ENCODE data around the gene SPEG. TPM values are rescaled to one million over a fixed set of nuclear protein-coding genes. Genes with fewer than 3 reads are reported as not detected.
A peak's percentile ranks its signal among the peaks of the same experiment; 100 is the strongest.

The SPEG gene
- total and polyA plus RNA-seq, 2 experiments from 2014 or later, result 12.6 to 32.4 TPM

GRCh38 chr2:219508971-219509779 lies 74.5 kb downstream of the SPEG start:
- Histone ChIP-seq H4K20me1 (replicated peaks; ENCODE audit: insufficient read depth) (no peaks in the 10 kb centered on the region), H3K36me3 (ENCODE audit: insufficient read depth) (no peaks in the 10 kb centered on the region), H3K27ac (ENCODE audit: low read depth) (no peak overlapping the region), H3K79me2 (replicated peaks; ENCODE audit: insufficient read depth) (no peaks in the 10 kb centered on the region), H3K9me2 (ENCODE audit: insufficient read depth) (no peaks in the 10 kb centered on the region), H3K4me3 (peak overlapping the region; percentile 67), H3K27me3 (ENCODE audit: insufficient read depth) (peaks cover 37% of the 10 kb centered on the region), H3F3A (replicated peaks; ENCODE audit: low read depth) (peaks cover 17% of the 10 kb centered on the region), H3K4me1 (ENCODE audit: insufficient read depth) (peaks cover 69% of the 10 kb centered on the region), H3K4me2 (peak overlapping the region; percentile 92), H2AFZ (no peak overlapping the region)
- peaks cover 6% of the 10 kb centered on the region; the same call in 2 of the 3 replicates for H3K36me3 Mint-ChIP-seq (ENCODE audit: low read depth)
- peaks cover 81% of the 10 kb centered on the region for H3K4me1 Mint-ChIP-seq
- peak overlapping the region; percentile 68 for H3K4me3 Mint-ChIP-seq
- no peaks in the 10 kb centered on the region for H3K9me3 Mint-ChIP-seq
- H3K27me3 Mint-ChIP-seq (ENCODE audit: insufficient read depth, low read depth, poor library complexity), result peaks cover 53% of the 10 kb centered on the region
- TF ChIP-seq ETS1 (IDR thresholded peaks at IDR 0.05) (no peak), POLR2AphosphoS5 (IDR thresholded peaks at IDR 0.05; ENCODE audit: low read depth) (0 out of 2 replicates have a peak, but pooled peaks have one; percentile 9)
- DNase-seq (ENCODE audit: low spot score) (peak; percentile 54), ATAC-seq (peak; percentile 5)
- H3K27ac Mint-ChIP-seq, result no peak overlapping the region

- H3K4me1 Mint-ChIP-seq, result peaks cover 78% of the 10 kb centered on the region
Measured at GRCh38 chr2:219509780-219510511, 75.3 kb downstream of the SPEG start.

More at GRCh38 chr2:219509780-219510511, 75.3 kb downstream of the SPEG start:
- no peaks in the 10 kb centered on the region for H3K9me2 ChIP-seq (ENCODE audit: insufficient read depth)
- H3K4me3 ChIP-seq, result peak overlapping the region; percentile 67
- peaks cover 58% of the 10 kb centered on the region for H3K27me3 Mint-ChIP-seq (ENCODE audit: insufficient read depth, low read depth, poor library complexity)
- no peaks in the 10 kb centered on the region for H3K79me2 ChIP-seq (replicated peaks; ENCODE audit: insufficient read depth)
- H3K4me1 ChIP-seq (ENCODE audit: insufficient read depth), result peaks cover 70% of the 10 kb centered on the region
- peak overlapping the region; percentile 92 for H3K4me2 ChIP-seq
- no peaks in the 10 kb centered on the region; the same call in 2 of the 3 replicates for H3K36me3 Mint-ChIP-seq (ENCODE audit: low read depth)
- H3K27me3 ChIP-seq (ENCODE audit: insufficient read depth), result peaks cover 45% of the 10 kb centered on the region
- no peaks in the 10 kb centered on the region for H4K20me1 ChIP-seq (replicated peaks; ENCODE audit: insufficient read depth)
- peaks cover 17% of the 10 kb centered on the region for H3F3A ChIP-seq (replicated peaks; ENCODE audit: low read depth)
- H3K36me3 ChIP-seq (ENCODE audit: insufficient read depth), result no peaks in the 10 kb centered on the region
- H3K27ac Mint-ChIP-seq, result no peak overlapping the region
- peak overlapping the region; percentile 68 for H3K4me3 Mint-ChIP-seq
- DNase-seq (ENCODE audit: low spot score) (peak; percentile 93), ATAC-seq (peak; percentile 56)
- peak overlapping the region; percentile 38; the same call in 1 of the 2 replicates for H2AFZ ChIP-seq
- no peak overlapping the region for H3K27ac ChIP-seq (ENCODE audit: low read depth)
- peak; percentile 81 to 85 for TF ChIP-seq CTCF (conservative IDR thresholded peaks at IDR 0.05; ENCODE audit: low read depth in 2 of 2)
- 0 out of 2 replicates have a peak, but pooled peaks have one; percentile 5 for TF ChIP-seq CREB1 (CRISPR knock-in tag; IDR thresholded peaks at IDR 0.05; ENCODE audit: low read depth)
- no peak for TF ChIP-seq JUNB (IDR thresholded peaks at IDR 0.05; ENCODE audit: unreplicated experiment)
- TF ChIP-seq POLR2AphosphoS5 (IDR thresholded peaks at IDR 0.05; ENCODE audit: low read depth), result peak; percentile 54
- TF ChIP-seq ZNF462 (CRISPR knock-in tag; IDR thresholded peaks at IDR 0.05), result no peak
- no peaks in the 10 kb centered on the region for H3K9me3 Mint-ChIP-seq

Measured in GM23338 (cell line).